GM19328 (cell line): Measurements from ENCODE around the gene SMAD5.

Experiments used
- ATAC-seq: cut with Tn5 transposase; IDR thresholded peaks from one replicate; pipeline ENCODE4 v1.9.1; 2021; ENCODE audit warnings: mild to moderate bottlenecking, moderate library complexity; ENCODE audit not compliant: unreplicated experiment

Gene SMAD5

DNA sequence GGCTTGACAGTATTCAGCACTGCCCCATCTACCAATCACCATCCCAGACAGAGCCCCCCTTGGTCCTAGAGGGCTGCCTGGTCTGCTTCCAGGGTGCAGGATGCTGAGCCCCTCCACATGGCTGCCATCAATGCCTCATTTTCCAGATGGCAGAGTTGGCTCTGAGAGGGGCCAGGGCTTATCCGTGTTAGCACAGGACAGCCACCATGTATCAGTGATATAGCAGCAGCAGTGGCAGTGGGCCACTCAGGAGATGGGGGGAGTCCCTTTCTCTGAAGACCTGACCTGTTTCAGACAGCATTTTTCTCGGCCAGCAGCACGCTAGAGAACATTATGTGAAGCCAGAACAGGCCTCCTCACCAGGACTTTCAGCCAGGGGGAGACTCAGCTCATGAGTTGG, 61.9 kb downstream of the SMAD5 start:
- ATAC-seq = no peak

DNA sequence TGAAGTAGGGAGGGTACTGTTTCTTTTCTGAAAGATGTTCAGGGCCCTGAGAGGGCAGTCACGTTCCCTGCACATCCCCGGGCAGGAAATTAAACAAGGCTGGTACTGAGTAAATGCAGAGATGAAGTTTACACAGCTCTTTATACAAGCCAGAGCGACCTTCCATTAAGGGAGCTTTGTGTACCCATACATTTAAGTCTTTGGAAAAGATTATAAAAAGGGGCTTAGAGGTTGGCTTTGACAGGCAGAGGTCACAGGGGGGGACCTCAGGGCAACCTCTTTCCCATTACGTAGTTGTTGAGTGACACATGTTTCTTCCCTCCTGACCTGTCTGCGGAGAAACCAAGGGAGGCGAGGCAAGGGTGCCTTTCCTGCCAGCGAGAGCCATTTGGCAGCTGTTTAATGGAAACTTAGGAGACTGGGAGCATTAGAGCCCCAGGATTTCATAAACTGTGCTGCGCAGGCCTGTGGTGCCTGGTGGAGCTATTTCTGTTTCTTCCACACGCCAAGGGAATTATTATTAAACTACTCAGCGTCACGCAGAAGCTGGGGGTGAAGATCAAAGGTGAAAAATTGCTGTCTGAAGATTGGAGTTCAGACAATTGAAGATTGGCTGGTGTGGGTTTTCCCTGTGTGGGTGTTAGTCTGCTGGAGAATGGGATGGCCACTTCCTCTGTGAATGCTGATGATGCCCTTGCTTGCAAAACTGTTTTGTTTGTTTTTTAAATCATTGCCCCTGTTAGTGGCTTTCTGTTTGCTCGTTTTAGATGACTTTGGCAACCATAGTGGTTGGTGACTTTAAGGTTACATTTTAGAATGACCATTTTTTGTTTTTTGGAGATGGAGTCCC, 63.6 kb downstream of the SMAD5 start:
- ATAC-seq = no peak

GRCh38 chr5:136197462-136198142, 65.0 kb downstream of the SMAD5 start:
- no peak for ATAC-seq

- no peak for ATAC-seq
Observed at GRCh38 chr5:136198453-136198852, 65.8 kb downstream of the SMAD5 start.

GRCh38 chr5:136199408-136199807, 66.8 kb downstream of the SMAD5 start:
- no peak for ATAC-seq

DNA sequence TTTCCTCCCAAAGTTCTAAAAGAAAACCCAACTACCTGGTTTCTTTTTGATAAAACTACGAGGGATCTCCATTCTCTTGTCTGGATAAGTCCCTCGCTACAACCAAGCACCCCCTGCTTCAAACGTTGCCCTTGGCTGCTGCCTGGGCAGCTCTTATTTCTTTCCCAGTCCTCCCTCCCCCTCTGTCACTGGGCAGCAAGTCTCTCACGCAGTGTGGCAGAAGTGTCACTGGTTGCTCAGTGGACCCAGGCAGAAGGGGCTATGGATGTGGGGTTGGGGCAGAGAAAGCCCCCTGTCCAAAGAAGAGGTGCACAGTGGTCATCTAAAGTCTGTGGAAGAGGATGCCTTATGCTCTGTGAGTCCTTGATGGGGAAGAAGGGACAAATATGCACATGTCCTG, 67.5 kb downstream of the SMAD5 start:
- ATAC-seq = no peak

DNA sequence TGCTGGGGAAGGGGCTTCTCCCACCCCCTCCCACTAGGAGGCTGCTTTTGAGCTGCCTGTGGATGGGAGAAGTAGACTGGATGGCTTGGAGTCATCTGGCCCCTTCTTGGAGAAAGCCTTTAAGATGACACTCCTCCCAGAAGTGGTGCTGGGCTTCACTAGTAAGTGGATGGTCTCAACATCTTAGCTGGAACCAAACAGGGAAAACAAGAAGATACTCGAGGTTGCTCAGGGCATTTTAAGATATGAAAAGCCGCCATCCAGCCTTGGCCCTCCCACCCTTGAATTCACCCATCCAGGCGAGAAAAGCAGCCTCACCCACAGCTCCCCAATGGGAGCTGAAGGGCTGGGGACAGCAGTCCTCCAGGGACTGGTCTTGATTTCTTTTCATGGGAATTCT, 68.1 kb downstream of the SMAD5 start:
- no peak for ATAC-seq

DNA sequence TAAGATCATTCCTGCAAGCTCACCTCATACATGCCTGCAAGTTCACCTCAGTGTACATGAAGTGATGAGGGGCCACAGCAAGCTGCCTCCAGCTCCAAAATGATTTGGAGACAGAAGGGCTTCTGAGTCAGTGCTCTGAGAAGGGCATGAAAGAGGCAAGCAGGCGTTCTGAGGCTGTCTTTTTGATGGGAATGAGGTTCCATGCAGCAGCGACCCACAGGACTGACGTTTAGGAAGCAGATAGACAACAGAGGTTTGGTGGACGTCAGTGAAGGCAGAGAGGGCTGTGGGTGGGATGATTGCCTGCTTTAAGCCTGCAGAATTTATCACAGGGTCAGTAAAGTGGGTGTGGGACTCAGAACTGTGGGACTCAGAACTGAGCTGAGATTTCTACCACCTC, 69.2 kb downstream of the SMAD5 start:
- ATAC-seq = no peak

- no peak for ATAC-seq
Observed at GRCh38 chr5:136202469-136203205, 70.0 kb downstream of the SMAD5 start.

GRCh38 chr5:136203303-136203922, 70.8 kb downstream of the SMAD5 start:
- ATAC-seq = no peak

- no peak for ATAC-seq
Observed at GRCh38 chr5:136205061-136205702, 72.5 kb downstream of the SMAD5 start.

DNA sequence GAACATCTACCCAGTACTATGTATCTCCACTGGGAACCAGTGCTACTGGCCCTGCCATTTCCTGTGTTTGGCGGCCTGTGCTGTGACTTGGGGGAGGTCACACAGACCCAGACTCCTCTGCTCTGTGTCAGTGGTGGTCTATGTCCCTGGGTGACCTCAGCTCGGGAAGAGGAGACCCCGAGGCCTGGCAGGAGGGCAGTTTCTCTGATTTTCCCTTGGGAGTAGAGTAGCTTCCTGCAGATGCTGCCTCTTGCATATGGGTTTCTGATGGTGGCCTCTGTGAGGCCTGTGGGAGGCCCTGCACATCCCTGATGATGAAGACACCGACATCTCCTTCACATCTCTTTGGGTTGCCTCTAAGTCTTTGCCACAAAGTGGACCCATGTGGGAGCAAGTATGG, 73.3 kb downstream of the SMAD5 start:
- no peak for ATAC-seq

DNA sequence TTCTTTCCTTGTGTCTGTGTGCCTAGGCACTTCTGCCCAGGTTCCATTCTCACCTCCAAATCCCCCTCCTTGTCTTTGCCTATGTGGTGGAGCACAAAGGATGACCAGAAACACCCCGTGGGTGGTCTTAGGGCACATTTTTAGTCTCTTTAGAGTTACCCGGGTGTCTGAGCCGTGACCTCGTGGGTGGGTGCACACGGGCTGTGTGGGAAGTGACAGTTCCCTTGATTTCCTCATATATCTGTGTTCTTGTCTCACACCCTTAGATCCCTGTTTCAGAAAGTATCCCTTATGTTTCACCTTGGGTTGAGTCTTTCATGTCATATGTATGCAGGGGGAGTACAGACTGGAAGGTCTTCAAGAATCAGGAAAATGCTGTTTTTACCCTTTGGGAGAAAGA, 73.7 kb downstream of the SMAD5 start:
- ATAC-seq = no peak

- no peak for ATAC-seq
Observed at GRCh38 chr5:136207631-136208030, 75.0 kb downstream of the SMAD5 start.

DNA sequence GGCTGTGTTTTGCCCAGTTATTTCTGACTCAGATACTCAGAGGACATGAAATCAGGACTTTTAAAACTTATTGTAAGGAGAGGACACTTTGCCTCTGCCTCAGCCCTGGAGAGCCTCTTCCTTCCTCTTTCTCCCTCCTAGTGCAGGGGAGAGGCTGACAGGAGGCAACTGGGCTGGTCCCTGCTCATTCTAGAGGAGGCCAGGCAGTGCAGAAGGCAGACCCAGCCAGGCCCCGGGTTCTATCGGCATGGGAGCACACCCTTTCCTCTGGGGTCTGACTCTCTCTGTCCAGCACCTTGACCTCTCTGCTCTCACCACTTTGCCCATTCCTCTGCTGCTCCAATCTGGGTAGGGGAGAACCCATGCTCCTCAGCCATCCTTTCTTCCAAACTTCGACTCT, 76.3 kb downstream of the SMAD5 start:
- ATAC-seq = no peak

GRCh38 chr5:136209346-136209910, 76.8 kb downstream of the SMAD5 start:
- ATAC-seq = no peak

- ATAC-seq = no peak
Observed at GRCh38 chr5:136210259-136210658, 77.6 kb downstream of the SMAD5 start.

DNA sequence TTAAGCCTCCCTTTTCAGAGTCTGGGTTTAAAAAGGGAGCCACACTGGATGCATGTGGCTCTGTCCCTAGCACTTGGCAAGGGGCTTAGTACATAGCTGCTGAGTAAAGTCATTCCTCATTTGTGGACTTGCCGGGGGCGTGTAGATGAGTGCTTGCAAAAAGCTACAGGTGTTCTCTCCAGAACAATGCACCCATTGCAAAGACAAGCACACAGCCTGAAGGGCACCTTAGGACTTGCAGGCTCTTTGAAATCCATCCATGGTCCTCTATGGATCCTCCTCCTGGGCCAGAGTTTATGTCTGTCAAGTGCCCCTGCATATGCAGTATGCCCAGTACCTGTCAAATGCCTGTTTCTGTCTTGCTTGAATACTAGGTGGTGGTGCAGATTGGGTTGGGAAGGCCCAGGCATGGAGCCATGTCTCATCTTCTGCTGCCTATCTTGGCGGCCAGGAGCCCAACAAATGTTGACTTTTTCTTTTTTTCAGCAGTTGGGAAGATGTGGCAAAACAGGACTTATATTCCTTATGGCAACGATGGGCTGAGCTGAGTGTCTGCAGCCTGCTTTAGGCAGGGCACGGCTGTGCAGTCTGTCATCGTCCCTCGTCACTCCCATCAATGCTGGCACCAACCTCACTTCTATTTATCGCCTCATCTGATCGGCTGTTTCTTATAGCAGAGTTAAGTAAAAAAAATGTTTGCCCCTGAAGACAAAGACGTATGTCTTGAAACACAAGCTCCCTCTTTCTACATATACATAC, 78.8 kb downstream of the SMAD5 start:
- no peak for ATAC-seq

DNA sequence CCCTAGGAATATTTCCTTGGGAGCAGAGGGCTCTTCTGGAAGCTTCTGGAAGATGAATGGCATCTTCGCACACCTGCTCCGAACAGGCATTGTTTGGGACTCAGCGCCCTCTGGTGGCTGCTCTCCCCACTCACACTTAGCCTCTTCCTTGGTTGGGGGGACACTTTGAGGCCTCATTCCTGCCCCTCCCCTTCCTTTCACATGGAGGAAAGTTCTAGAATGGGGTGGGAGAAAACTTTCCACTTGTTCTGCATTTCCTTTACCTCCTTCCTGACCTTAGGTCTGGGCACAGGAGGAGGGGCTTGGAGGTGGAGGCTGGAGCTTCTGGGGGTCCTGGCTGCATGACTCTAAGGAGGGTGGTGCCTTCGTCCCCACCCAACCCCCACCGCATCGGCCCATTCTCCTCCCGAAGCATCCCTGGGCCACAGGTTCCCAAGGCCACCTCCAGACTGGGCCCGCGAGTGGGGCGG, 79.6 kb downstream of the SMAD5 start:
- peak; percentile 56 for ATAC-seq
